Stomach (tissue), 9 donors: Measurements from ENCODE around the gene LIMS2. TPM values are rescaled to one million over a fixed set of nuclear protein-coding genes. Genes with fewer than 3 reads are reported as not detected.

Experiments
- DNase-seq, 2 donors: peaks; one replicate each; pipeline versions ENCODE4 v3.0.0 to v3.0.0-alpha.2; 2013 to 2019
- H3K27ac ChIP-seq, 5 donors: fragments of 200-600 bp in 4 of 5; sonication (generic) in 4 of 5; one replicate each; pipeline ENCODE4 v1.5.1; 2013 to 2019; ENCODE audit warnings: mild to moderate bottlenecking in 1 of 5, moderate library complexity in 1 of 5
- H3K27me3 ChIP-seq, 3 donors: fragments of 200-600 bp; sonication (generic); one replicate each; pipeline ENCODE4 v1.5.1; 2017 to 2019; ENCODE audit warnings: mixed run types in 1 of 3
- H3K36me3 ChIP-seq, 4 donors: fragments of 200-600 bp; sonication (generic); 1 replicate in 3 of 4; 2 replicates in 1 of 4; pipeline ENCODE4 v1.5.1; 2016 to 2019
- H3K4me1 ChIP-seq, 4 donors: fragments of 200-600 bp; sonication (generic); one replicate each; pipeline ENCODE4 v1.5.1; 2016 to 2019
- H3K4me3 ChIP-seq, 4 donors: fragments of 200-600 bp; sonication (generic) in 3 of 4; one replicate each; pipeline ENCODE4 v1.5.1; 2016 to 2019; ENCODE audit warnings: mild to moderate bottlenecking in 1 of 4
- H3K9me3 ChIP-seq, 4 donors: fragments of 200-600 bp; sonication (generic); one replicate each; pipeline ENCODE4 v1.5.1; 2016 to 2019
- CTCF ChIP-seq, 7 experiments: fragments of 450-650 bp in 4 of 7; fragments of 200-600 bp in 3 of 7; sonication (generic) in 3 of 7; IDR thresholded peaks; one replicate each; pipeline ENCODE4 v1.5.1; 2016 to 2019; ENCODE audit warnings: antibody characterized with exemption in 7 of 7, control low read depth in 2 of 7, mild to moderate bottlenecking in 1 of 7
- EP300 ChIP-seq: sonication (generic); formaldehyde crosslinking; IDR thresholded peaks from one replicate; pipeline ENCODE4 v1.6.1; 2017; ENCODE audit warnings: antibody characterized with exemption
- POLR2A ChIP-seq, 4 donors: fragments of 450-650 bp; IDR thresholded peaks; one replicate each; pipeline ENCODE4 v1.6.1; 2016; ENCODE audit warnings: antibody characterized with exemption in 4 of 4, control low read depth in 2 of 4, mild to moderate bottlenecking in 1 of 4, moderate library complexity in 1 of 4
- POLR2AphosphoS5 ChIP-seq, 3 donors: sonication (generic); formaldehyde crosslinking; IDR thresholded peaks; one replicate each; pipeline ENCODE4 v1.6.1; 2016; ENCODE audit warnings: antibody characterized with exemption in 3 of 3
- WGBS, 5 donors: extraction: QIAGEN DNeasy Blood & Tissue Kit in 3 of 5; methylation state at CpG; one replicate each; pipeline versions ENCODE4 v1.1.5 to v1.1.7; 2013 to 2018; 5-methylcytosine and 5-hydroxymethylcytosine counted together
- intact Hi-C: fragments of 100-400 bp; cut with DNase I; formaldehyde crosslinking; loops from one replicate; pipeline ENCODE4 v1.15.1; 2023; ENCODE audit warnings: low total_unique reads
- polyA plus RNA-seq, 3 donors: library from polyadenylated mRNA; stranded (reverse); fragments of 200-250 nt; gene quantifications; one replicate each; pipeline ENCODE4 v1.2.3, GENCODE V29; 2013
- total RNA-seq, 5 donors: library from RNA; depleted of rRNA; stranded (reverse); fragments of >200 nt; gene quantifications; one replicate each; pipeline versions ENCODE4 v1.1.0 to v1.2.3, GENCODE V29; 2014 to 2016
- donor health status: healthy with polysubstance abuse.
- donor health status: Bipolar disorder and iron deficiency.
- donor health status: healthy.

LIMS2 gene
- total and polyA plus RNA-seq, 8 donors, result 30.3 to 94.1 (median 59.5) TPM

DNA sequence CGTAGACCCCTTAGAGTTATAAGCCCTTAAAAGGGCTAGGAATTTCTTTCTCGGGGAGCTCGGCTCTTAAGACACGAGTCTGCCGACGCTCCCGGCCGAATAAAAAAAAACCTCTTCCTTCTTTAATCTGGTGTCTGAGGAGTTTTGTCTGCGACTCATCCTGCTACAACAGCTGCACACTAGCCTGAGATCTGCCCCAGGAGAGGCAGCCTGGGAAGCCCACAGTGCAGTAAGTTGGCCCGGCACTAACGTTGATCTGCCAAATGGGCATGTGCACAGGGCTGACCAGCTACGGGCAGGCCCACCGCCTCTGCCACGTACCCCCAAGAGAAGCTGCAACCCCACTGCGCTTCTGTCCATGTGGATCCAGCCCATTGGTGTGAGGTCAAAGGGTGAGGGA lies 8.4 kb upstream of the LIMS2 start:
- Histone ChIP-seq H3K4me3 (no peak overlapping the region), H3K27me3 (no peaks in the 10 kb centered on the region), H3K4me1 (peaks cover 6 to 35% (median 22%) of the 10 kb centered on the region in 4 donors), H3K27ac (peak overlapping the region in 3 of 5 donors; percentile 32 to 69 (median 37)), H3K36me3 (no peaks in the 10 kb centered on the region), H3K9me3 (no peaks in the 10 kb centered on the region)
- intact Hi-C loops, result no loop called here
- 56 to 78% (median 76%) methylated on average over 10 to 15 of the region's 15 CpGs for WGBS, 5 donors
- no peak for TF ChIP-seq POLR2A (IDR thresholded peaks at IDR 0.05)
- no peak for TF ChIP-seq POLR2AphosphoS5 (IDR thresholded peaks at IDR 0.05)
- no peak for TF ChIP-seq EP300
- TF ChIP-seq CTCF (IDR thresholded peaks at IDR 0.05), result no peak
- no peak for DNase-seq

- no peak for TF ChIP-seq CTCF (IDR thresholded peaks at IDR 0.05)
- TF ChIP-seq POLR2AphosphoS5 (IDR thresholded peaks at IDR 0.05), result no peak
- no peak for TF ChIP-seq EP300
- Histone ChIP-seq H3K27ac (peak overlapping the region in 2 of 5 donors; percentile 32 to 69), H3K36me3 (no peaks in the 10 kb centered on the region), H3K27me3 (no peaks in the 10 kb centered on the region), H3K4me3 (no peak overlapping the region), H3K9me3 (no peaks in the 10 kb centered on the region), H3K4me1 (peaks cover 6 to 35% (median 22%) of the 10 kb centered on the region in 4 donors)
- intact Hi-C loops, result no loop called here
- DNase-seq, result no peak
Measured at GRCh38 chr2:127683056-127683455, 7.7 kb upstream of the LIMS2 start.

- peaks cover 6 to 39% (median 23%) of the 10 kb centered on the region in 4 donors for H3K4me1 ChIP-seq
- intact Hi-C loops, result no loop called here
- H3K4me3 ChIP-seq, result no peak overlapping the region
- WGBS, 5 donors, result 62 to 84% (median 76%) methylated on average over 6 of the region's 6 CpGs
- no peak for DNase-seq
- H3K36me3 ChIP-seq, result no peaks in the 10 kb centered on the region
- TF ChIP-seq POLR2AphosphoS5 (IDR thresholded peaks at IDR 0.05) (no peak), POLR2A (IDR thresholded peaks at IDR 0.05) (no peak), EP300 (no peak)
- peak overlapping the region in 1 of 5 donors; percentile 72 for H3K27ac ChIP-seq
- H3K27me3 ChIP-seq, result no peaks in the 10 kb centered on the region
- no peaks in the 10 kb centered on the region for H3K9me3 ChIP-seq
Measured at GRCh38 chr2:127681976-127682857, 6.9 kb upstream of the LIMS2 start.

DNA sequence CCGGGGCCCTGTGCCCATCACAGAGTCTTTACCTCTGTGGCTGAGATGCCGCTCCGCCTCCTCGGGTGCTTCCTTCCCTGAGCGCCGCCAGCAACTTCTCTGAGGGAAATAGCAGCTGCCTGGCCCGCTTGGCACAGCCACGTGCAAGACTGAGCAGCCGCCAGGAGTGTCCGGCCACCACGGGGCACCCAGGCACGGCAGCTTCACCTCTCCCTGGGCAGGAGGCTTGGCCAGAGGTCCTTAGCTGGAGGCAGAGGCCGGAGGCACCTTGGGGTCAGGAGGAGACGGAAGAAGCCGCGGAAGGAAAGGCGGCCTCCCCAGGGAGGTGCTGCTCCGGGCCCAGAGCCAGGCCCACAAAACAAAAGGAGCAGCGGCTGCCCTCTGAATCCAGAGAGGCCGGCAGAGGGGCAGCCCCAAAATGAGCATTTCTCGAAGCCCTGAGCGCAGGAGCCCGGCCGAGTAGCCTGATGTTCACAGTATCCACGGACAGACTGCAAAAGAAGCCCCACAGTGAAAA lies 6.0 kb upstream of the LIMS2 start:
- H3K36me3 ChIP-seq, result no peaks in the 10 kb centered on the region
- H3K27ac ChIP-seq, result peak overlapping the region in 4 of 5 donors; percentile 34 to 72 (median 54)
- peaks cover 6 to 47% (median 29%) of the 10 kb centered on the region in 4 donors for H3K4me1 ChIP-seq
- intact Hi-C loops, result no loop called here
- no peak for DNase-seq
- TF ChIP-seq EP300, result no peak
- no peak for TF ChIP-seq POLR2AphosphoS5 (IDR thresholded peaks at IDR 0.05)
- TF ChIP-seq CTCF (IDR thresholded peaks at IDR 0.05), result no peak
- no peak for TF ChIP-seq POLR2A (IDR thresholded peaks at IDR 0.05)
- H3K4me3 ChIP-seq, result peak overlapping the region in 3 of 4 donors; percentile 16 to 22 (median 21)
- H3K9me3 ChIP-seq, result no peaks in the 10 kb centered on the region
- WGBS, 5 donors, result 35 to 48% (median 46%) methylated on average over 16 to 25 of the region's 25 CpGs
- H3K27me3 ChIP-seq, result peaks cover 0 to 7% (median 4%) of the 10 kb centered on the region in 3 donors
